Thyroid gland (tissue), 4 donors: ENCODE results near the gene TPSD1.
"Not testable (repeated sequence)": the region's sequence is repeated elsewhere in the genome, so short reads cannot be mapped to it uniquely, and the experiment has no call there.

ENCODE experiments used
- POLR2A ChIP-seq, 2 donors: fragments of 450-650 bp; IDR thresholded peaks; one replicate each; pipeline ENCODE4 v1.6.1; 2017; ENCODE audit warnings: antibody characterized with exemption in 2 of 2, mild to moderate bottlenecking in 2 of 2, moderate library complexity in 1 of 2
- TF ChIP-seq, protein P1 (sequence below), 6 experiments: fragments of 200-600 bp in 3 of 6; fragments of 450-650 bp in 3 of 6; sonication (generic) in 3 of 6; IDR thresholded peaks; one replicate each; pipeline ENCODE4 v1.5.1; 2016 to 2019; ENCODE audit warnings: antibody characterized with exemption in 6 of 6, mild to moderate bottlenecking in 2 of 6, inconsistent platforms in 1 of 6, moderate library complexity in 1 of 6

DNA sequence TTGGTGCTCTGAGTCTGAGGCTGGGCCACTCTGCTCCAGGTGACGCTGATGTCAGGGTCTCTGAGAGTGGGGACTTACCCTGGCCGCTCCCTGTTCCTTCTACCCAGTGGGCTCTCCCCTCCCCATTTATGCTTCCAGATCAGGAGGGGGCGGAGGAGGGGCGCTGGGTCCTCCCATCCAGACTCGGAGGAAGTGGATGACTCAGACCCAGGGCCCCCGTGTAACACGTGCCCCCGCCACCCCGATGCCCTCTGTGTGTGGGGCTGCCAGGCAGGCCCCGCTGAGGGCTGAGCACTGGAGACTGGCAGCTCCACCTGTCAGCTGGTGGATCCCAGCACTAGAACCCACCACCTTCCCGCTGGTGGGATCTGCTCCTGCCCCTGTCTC, 25.8 kb upstream of the TPSD1 start, which contains the start of gene TPSB2:
- TF ChIP-seq, protein P1, sequence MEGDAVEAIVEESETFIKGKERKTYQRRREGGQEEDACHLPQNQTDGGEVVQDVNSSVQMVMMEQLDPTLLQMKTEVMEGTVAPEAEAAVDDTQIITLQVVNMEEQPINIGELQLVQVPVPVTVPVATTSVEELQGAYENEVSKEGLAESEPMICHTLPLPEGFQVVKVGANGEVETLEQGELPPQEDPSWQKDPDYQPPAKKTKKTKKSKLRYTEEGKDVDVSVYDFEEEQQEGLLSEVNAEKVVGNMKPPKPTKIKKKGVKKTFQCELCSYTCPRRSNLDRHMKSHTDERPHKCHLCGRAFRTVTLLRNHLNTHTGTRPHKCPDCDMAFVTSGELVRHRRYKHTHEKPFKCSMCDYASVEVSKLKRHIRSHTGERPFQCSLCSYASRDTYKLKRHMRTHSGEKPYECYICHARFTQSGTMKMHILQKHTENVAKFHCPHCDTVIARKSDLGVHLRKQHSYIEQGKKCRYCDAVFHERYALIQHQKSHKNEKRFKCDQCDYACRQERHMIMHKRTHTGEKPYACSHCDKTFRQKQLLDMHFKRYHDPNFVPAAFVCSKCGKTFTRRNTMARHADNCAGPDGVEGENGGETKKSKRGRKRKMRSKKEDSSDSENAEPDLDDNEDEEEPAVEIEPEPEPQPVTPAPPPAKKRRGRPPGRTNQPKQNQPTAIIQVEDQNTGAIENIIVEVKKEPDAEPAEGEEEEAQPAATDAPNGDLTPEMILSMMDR (IDR thresholded peaks at IDR 0.05), result not testable (repeated sequence)
- not testable (repeated sequence) for TF ChIP-seq POLR2A (IDR thresholded peaks at IDR 0.05)
